Measurements from ENCODE around the gene CADPS. TPM values are rescaled to one million over a fixed set of nuclear protein-coding genes. Genes with fewer than 3 reads are reported as not detected.

CADPS gene
- total RNA-seq, 1 experiment from 2014 or later: not detected

GRCh38 chr3:62771331-62772072 lies 103.7 kb downstream of the CADPS start:
- CTCF ChIA-PET: no interaction called here
- TF ChIP-seq EZH2 (IDR thresholded peaks at IDR 0.05; ENCODE audit: low read length, unreplicated experiment): no peak
- no peak for TF ChIP-seq EZH2phosphoT487 (IDR thresholded peaks at IDR 0.05; ENCODE audit: borderline replicate concordance, low read length)
- TF ChIP-seq, protein P1, sequence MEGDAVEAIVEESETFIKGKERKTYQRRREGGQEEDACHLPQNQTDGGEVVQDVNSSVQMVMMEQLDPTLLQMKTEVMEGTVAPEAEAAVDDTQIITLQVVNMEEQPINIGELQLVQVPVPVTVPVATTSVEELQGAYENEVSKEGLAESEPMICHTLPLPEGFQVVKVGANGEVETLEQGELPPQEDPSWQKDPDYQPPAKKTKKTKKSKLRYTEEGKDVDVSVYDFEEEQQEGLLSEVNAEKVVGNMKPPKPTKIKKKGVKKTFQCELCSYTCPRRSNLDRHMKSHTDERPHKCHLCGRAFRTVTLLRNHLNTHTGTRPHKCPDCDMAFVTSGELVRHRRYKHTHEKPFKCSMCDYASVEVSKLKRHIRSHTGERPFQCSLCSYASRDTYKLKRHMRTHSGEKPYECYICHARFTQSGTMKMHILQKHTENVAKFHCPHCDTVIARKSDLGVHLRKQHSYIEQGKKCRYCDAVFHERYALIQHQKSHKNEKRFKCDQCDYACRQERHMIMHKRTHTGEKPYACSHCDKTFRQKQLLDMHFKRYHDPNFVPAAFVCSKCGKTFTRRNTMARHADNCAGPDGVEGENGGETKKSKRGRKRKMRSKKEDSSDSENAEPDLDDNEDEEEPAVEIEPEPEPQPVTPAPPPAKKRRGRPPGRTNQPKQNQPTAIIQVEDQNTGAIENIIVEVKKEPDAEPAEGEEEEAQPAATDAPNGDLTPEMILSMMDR (conservative IDR thresholded peaks at IDR 0.05; ENCODE audit: low read depth, low read length): no peak
- Histone ChIP-seq H3F3A (ENCODE audit: low read length, unreplicated experiment) (no peaks in the 10 kb centered on the region), H3K27ac (ENCODE audit: low read length) (no peak overlapping the region), H3K4me2 (ENCODE audit: low read length) (no peak overlapping the region), H3K79me2 (ENCODE audit: low read length) (no peaks in the 10 kb centered on the region), H2AFZ (ENCODE audit: low read length) (no peak overlapping the region), H3K9me2 (replicated peaks; ENCODE audit: low read length) (no peaks in the 10 kb centered on the region), H3K4me1 (ENCODE audit: insufficient read depth, low read length) (no peaks in the 10 kb centered on the region), H4K20me1 (ENCODE audit: low read length) (no peaks in the 10 kb centered on the region), H3K9ac (ENCODE audit: low read length) (no peak overlapping the region), H3K4me3 (ENCODE audit: low read length) (no peak overlapping the region), H3K9me3 (ENCODE audit: low read length) (0 out of 2 replicates have a peak, but pooled peaks cover 4% of the 10 kb centered on the region), H3K36me3 (ENCODE audit: low read depth, low read length) (no peaks in the 10 kb centered on the region), H3K27me3 (ENCODE audit: low read length) (no peaks in the 10 kb centered on the region)
- intact Hi-C loops (cut with micrococcal nuclease): no loop called here
- no peak for ATAC-seq
- POLR2A ChIA-PET (ENCODE audit: unreplicated experiment): no interaction called here
- BruUV-seq (replicated peaks): no TSS peak
- no peak for DNase-seq

- H3K4me2 ChIP-seq (ENCODE audit: low read length): no peak overlapping the region
- H3K36me3 ChIP-seq (ENCODE audit: low read depth, low read length): no peaks in the 10 kb centered on the region
- POLR2A ChIA-PET (ENCODE audit: unreplicated experiment): no interaction called here
- TF ChIP-seq EZH2 (IDR thresholded peaks at IDR 0.05; ENCODE audit: low read length, unreplicated experiment) (no peak), EZH2phosphoT487 (IDR thresholded peaks at IDR 0.05; ENCODE audit: borderline replicate concordance, low read length) (no peak)
- TF ChIP-seq, protein P1 (conservative IDR thresholded peaks at IDR 0.05; ENCODE audit: low read depth, low read length): no peak
- no peak overlapping the region for H3K27ac ChIP-seq (ENCODE audit: low read length)
- H2AFZ ChIP-seq (ENCODE audit: low read length): no peak overlapping the region
- BruUV-seq (replicated peaks): no TSS peak
- H3K9ac ChIP-seq (ENCODE audit: low read length): no peak overlapping the region
- H3K9me2 ChIP-seq (replicated peaks; ENCODE audit: low read length): no peaks in the 10 kb centered on the region
- H3K27me3 ChIP-seq (ENCODE audit: low read length): no peaks in the 10 kb centered on the region
- DNase-seq (no peak), ATAC-seq (no peak)
- no peaks in the 10 kb centered on the region for H4K20me1 ChIP-seq (ENCODE audit: low read length)
- 0 out of 2 replicates have a peak, but pooled peaks cover 5% of the 10 kb centered on the region for H3K9me3 ChIP-seq (ENCODE audit: low read length)
- CTCF ChIA-PET: no interaction called here
- no peak overlapping the region for H3K4me3 ChIP-seq (ENCODE audit: low read length)
- no peaks in the 10 kb centered on the region for H3K4me1 ChIP-seq (ENCODE audit: insufficient read depth, low read length)
- no peaks in the 10 kb centered on the region for H3K79me2 ChIP-seq (ENCODE audit: low read length)
- no peaks in the 10 kb centered on the region for H3F3A ChIP-seq (ENCODE audit: low read length, unreplicated experiment)
- intact Hi-C loops (cut with micrococcal nuclease): no loop called here
These were observed 106.3 kb downstream of the CADPS start for GRCh38 chr3:62768896-62769295.

- Histone ChIP-seq H3K79me2 (ENCODE audit: low read length) (no peaks in the 10 kb centered on the region), H3K36me3 (ENCODE audit: low read depth, low read length) (no peaks in the 10 kb centered on the region), H4K20me1 (ENCODE audit: low read length) (no peaks in the 10 kb centered on the region), H3K4me2 (ENCODE audit: low read length) (no peak overlapping the region), H3K9ac (ENCODE audit: low read length) (no peak overlapping the region), H3K4me1 (ENCODE audit: insufficient read depth, low read length) (no peaks in the 10 kb centered on the region), H3K27ac (ENCODE audit: low read length) (no peak overlapping the region), H3K27me3 (ENCODE audit: low read length) (no peaks in the 10 kb centered on the region), H2AFZ (ENCODE audit: low read length) (no peak overlapping the region), H3F3A (ENCODE audit: low read length, unreplicated experiment) (no peaks in the 10 kb centered on the region), H3K4me3 (ENCODE audit: low read length) (no peak overlapping the region), H3K9me2 (replicated peaks; ENCODE audit: low read length) (no peaks in the 10 kb centered on the region), H3K9me3 (ENCODE audit: low read length) (0 out of 2 replicates have a peak, but pooled peaks cover 17% of the 10 kb centered on the region)
- CTCF ChIA-PET: no interaction called here
- DNase-seq (no peak), ATAC-seq (no peak)
- intact Hi-C loops (cut with micrococcal nuclease): no loop called here
- TF ChIP-seq, protein P1 (conservative IDR thresholded peaks at IDR 0.05; ENCODE audit: low read depth, low read length): no peak
- TF ChIP-seq EZH2phosphoT487 (IDR thresholded peaks at IDR 0.05; ENCODE audit: borderline replicate concordance, low read length) (no peak), EZH2 (IDR thresholded peaks at IDR 0.05; ENCODE audit: low read length, unreplicated experiment) (no peak)
- POLR2A ChIA-PET (ENCODE audit: unreplicated experiment): no interaction called here
- BruUV-seq (replicated peaks): no TSS peak
These were observed 113.5 kb downstream of the CADPS start for GRCh38 chr3:62761711-62762110.
